SH-SY5Y (cell line): ENCODE data around the gene PPP1R14C.

ENCODE experiments used
- GATA2 ChIP-seq: IDR thresholded peaks from 2 replicates; pipeline ENCODE4 v1.6.1; 2011; ENCODE audit warnings: mild to moderate bottlenecking, low read depth, low read length
- GATA3 ChIP-seq: IDR thresholded peaks from 2 replicates; pipeline ENCODE4 v1.6.1; 2011; ENCODE audit warnings: low read depth, mild to moderate bottlenecking, low read length, moderate library complexity

Gene PPP1R14C

DNA sequence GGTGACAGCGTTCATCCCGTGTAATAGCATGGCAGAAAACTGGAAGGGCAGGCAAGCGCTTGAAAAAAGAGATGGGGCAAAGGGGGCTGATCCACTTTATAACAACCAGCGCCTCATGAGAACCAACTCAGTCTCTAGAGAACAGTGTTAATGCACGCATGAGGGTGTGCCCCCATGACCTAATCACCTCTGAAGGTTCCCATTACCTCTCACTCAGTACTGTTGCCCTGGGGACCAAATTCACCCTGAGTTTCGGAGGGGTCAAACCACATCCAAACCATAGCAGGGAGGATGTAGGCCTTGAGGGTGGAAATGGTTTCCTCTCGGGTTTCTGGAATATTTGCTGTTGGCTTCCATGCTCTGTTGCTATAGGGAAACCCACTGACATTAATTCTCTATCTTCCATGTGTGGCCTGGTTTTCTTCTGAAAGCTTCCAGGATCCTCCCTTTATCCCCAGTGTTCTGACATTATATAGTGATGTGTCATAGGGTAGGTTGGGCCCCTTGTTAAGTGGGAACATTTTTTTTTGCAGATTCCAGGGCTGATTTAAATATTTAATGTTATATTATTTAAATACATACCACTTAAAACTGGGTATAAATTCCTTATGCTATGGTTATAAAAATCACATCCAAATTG lies 65.2 kb downstream of the PPP1R14C start:
- TF ChIP-seq GATA2 (no peak), GATA3 (no peak)

DNA sequence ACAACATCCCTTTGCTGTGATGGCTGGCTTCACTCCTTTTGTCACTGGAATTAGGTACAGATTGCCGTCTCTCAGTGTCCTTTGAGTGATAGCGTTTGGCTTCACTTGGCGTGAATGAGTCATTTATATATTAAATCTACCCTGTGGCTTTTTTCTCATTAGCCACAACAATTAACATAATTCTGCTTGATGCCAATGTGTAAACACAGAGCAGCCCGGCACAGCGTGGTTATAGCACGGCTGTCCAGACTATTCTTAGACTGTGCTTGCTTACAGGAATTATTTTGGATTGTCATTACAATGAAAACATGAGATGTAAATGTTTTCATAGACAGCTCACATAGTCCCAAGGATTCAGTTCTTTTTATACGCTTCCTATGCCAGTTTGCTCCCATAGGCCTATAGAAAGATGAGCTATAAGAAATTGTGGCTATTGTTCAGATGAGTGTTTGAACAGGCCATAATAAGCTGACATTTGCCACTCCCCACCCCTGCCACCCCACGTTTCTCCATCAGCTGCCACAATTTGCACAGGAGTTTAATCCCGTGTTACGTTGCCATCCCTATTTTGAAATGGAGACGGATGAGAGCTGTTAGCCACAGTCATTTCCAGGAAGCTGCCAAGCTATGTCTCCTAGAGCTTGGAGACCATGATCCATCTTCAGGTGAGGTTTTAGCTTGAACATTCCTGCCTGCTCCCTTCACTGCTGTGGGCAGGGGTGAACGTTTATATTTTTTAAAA lies 65.9 kb downstream of the PPP1R14C start:
- TF ChIP-seq GATA2, result no peak
- no peak for TF ChIP-seq GATA3

DNA sequence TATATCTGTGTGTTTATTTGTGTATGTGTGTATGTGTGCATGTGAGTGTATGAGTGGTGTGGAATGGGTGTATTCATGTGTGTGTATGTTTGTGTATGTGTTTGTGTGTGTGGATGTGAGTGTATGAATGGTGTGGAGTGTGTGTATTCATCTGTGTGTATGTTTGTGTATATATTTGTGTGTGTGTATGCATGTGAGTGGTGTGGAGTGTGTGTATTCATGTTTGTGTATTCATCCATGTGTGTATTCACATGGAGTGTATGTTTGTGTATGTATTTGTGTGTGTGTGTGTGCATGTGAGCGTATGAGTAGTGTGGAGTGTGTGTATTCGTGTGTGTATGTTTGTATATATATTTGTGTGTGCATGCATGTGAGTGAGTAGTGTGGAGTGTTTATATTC lies 66.6 kb downstream of the PPP1R14C start:
- TF ChIP-seq GATA3 (no peak), GATA2 (no peak)

DNA sequence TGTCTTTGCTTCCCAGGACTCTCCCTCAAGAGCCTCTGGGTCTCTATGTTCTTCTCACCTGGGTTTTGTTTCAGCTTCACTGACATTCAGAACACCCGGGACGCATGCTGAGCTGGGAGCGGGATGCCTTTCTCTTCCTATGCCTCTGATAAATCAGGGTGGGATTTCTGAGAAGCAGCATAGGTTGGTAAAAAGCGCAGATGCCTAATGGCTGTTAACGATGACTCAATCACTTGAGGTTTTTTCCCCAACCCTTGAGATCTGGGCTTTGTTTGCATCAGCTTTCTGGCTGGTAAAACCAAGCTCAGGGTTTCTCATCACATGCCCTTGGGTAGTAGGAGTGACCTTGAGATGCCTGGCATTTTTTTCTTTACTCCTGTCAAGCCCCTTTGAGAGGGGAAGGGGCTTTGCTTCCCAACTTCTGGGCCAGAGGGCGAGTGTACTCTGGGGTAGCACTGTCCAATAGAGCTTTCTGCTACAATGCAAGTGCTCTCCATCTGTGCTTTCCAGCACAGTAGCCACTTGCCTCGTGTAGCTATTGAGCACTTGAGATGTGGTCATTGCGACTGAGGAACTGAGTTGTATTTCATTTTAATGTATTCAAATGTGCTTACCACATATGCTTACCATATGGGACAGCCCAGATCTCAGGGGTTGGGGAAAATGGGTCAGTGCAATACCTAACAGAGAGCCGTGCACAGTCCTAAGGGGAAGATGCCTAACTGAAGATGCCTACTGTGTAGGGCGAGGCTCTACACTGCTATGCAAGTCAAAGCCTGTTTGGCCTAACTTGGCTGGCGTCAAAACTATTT lies 69.1 kb downstream of the PPP1R14C start:
- no peak for TF ChIP-seq GATA3
- TF ChIP-seq GATA2, result no peak

DNA sequence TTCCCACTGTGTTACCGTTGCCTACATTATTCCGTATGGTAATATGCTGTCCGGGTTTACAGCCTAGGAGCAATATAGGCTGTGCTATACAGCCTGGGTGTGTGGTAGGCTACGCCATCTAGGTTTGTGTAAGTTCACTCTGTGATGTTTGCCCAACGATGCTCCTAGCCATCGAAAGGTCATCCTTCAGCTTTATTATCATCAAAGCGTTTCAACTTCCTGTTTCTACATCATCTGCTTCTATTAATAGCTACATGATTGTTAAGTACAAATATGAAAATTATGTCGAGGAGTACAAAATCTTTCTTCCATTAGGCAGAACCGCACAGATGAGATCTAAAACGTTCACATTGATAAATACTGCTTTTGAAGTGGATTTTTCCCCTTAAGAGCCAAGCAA lies 69.9 kb downstream of the PPP1R14C start:
- TF ChIP-seq GATA3 (no peak), GATA2 (no peak)

DNA sequence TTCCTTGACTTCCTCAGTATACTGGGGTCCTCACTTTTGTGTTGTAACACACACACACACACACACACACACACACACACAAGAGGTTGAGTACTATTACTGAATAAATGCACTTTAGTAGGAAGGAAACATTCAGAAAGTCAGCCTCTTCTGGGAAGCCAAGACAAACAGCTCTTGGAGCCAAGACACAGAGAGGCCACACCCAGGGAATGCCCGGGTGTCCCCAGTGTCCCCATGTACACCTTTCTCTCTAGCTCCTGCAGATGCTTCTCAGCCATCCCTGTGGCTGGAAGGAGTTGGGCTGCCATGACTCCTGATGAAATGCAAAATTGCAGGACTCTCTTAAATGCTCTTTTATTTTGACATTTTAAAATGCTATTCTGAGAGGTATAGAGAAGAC lies 70.5 kb downstream of the PPP1R14C start:
- TF ChIP-seq GATA2, result no peak
- no peak for TF ChIP-seq GATA3

DNA sequence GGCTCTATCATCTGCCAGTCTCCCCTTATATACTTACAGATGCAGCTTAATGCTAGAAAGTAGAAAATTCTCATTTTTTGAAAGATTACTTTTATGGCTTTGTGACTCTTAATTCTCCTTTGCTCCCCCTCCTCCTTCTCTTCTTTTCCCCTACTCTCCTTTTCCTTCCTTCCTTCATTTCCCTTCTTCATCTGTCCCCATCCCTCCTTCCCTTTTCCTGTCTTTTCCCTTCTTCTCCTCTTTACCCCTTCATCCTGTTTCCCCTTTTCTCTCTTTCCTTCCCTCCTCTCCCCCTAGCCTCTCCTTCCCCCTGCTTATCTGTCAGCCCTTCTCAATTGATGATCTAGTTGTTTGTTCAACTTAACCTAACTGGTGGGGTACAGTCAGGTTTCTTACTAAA lies 71.5 kb downstream of the PPP1R14C start:
- TF ChIP-seq GATA3 (no peak), GATA2 (no peak)

DNA sequence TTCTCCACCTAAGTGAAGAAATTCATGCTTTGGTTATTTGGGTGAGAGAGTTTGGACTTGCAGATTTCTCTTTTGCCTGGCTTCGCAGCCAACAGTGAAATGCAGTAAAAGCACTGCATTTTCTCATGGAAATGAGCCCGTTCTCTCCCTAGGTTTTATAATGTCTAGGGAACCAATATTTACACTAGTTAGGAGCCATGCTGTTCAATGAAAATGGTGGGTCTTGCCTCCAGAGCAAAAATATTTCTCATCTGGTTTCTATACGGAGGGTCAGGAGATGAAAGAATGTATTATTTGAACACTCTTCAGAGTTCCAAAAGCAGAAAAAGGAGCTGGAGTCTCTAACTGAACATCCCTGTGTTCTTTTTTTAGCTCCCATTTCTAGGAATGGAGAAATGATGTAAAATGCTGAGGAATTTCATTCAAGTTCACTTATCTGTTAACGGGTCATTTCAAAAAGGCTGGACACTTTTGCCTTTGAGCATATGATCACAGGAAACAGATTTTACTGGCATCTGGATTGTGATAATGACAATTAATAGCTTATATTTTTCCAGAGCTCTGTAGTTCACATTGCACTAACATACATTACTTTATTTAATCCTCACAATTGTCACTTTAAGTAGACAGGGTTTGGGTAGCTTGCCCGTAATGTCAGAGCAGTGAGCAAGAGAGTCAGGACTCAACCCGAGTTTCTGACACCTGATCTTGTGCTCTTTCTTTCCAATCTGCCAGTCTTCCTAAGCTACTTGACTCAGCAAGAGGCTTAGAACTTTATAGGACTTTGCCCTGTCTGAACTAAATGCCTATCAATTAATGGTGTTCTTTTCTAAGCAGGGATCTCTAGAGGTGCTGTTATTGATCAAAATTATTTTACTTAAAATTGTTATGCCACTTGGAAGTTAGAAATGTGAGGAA lies 78.0 kb downstream of the PPP1R14C start:
- TF ChIP-seq GATA2, result no peak
- no peak for TF ChIP-seq GATA3

DNA sequence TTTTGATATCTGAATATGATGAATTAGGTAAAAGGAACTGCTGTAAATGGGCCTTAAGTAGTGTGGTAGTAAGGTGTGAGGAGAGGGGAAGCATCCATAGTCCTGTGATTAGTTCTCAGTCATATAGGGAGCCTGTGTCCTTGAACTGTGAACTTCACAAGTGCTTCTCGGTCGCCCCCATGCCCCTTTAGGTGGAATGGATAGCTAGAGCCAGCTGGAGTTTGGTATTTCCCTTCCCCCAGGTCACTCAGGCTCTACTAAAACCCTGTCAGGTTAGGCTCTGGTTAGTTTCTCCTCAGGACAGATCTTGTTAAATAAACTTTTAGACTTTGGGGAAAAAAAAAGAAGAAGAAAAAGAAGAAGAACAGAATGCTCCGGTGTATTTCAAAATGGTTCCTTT lies 82.0 kb downstream of the PPP1R14C start:
- TF ChIP-seq GATA2 (no peak), GATA3 (no peak)

DNA sequence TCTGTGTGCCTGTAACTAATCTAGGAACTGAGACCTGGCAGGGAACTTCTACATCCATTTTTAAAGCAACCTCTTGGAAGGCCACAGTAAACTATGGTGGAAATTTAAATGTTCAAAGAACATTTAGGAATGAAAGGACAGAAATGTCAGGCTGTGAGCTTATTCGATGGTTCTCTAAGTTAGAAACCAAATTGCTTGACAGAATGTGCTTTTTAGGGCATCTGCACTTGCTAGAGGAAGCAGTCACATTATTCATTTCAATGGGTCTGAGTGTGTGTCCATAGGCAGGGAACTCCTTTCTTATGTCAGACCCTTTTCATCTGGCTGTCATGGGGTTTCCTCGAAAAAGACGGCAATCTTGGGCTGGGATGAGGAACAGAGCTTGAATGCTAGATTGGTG lies 84.4 kb downstream of the PPP1R14C start:
- TF ChIP-seq GATA2 (no peak), GATA3 (no peak)

DNA sequence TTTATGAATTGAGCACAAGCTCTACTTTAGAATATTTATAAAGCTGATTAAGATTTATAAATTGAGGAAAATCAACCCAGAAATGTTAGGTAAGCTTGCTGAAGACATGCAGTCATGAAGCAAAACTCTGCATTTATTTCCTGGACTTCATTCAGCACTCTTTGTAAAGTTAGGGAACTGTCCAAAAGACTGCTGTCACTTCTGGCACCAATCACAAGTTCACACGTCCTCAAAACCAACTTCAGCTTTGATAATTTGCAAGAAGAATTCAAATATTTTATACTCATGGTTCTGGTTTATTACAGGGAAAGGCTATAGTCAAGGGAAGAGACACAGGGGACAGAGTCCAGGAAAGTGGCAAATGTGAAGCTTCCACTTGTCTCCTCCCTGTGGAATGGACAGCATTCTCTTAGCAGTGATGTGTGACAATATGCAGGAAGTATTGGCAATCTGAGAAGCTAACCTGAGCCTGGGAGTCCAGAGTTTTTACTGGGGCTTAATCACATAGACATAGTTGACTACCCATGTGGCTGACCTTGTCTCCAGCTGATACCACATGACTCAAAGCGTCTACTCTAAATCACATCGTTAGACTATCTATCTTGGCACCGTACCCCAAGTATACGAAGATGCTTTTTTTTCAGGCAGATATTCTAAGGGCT lies 85.4 kb downstream of the PPP1R14C start:
- TF ChIP-seq GATA2, result no peak
- no peak for TF ChIP-seq GATA3

DNA sequence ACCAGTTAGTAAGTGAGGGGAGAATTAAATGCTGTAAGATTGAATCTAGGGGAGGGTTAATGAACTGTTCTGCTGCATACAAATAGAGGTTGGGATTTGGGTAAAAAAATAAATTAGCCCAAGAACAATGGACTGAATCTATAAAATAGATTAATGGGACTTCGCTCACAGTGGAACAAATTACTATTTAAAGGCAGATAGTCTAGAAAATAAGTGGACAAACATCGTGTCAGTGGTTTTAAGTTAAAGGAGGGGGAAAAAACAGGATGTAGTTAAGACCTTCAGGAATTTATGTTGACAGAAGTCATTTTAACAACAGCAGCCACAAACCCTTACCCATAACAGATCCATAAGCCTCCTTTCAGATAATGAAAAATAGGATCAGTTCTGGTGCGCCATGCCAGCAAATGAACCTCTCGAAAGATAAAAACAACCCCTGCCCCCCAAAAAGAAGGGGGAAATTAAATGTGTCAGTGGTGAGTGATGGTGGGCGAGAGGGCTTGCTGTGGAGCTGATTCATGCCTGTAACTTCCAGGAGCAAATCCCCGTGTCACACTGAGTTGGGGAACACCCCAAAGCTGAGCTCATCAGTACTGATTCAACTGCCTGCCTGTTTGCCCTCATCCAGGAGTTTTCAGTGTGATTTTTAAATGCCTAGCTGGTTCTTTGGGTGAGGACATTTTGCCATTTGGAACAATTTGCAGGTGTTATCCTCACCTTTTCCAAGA lies 86.8 kb downstream of the PPP1R14C start:
- TF ChIP-seq GATA2 (no peak), GATA3 (no peak)

DNA sequence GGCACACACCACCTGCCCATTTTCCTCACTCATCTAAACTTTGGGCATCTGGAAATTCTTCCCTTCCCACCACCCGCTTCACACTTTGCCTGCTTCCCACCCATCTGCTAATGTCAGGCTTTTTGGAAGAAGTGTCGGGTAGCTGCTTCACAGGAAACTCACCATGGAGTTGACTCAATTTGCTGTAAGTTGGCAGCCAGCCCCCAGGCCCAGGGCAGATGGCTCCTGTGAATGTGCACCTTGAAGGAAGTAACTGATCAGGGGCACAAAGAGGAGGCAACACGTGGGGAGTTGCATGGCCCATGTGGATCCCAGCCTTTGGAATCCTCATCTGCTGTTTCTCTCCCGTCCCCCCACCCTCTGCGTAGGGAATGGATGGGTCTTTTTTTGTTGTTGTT lies 87.3 kb downstream of the PPP1R14C start:
- TF ChIP-seq GATA3 (no peak), GATA2 (no peak)
